ENCODE data around the gene ADIG. TPM values are rescaled to one million over a fixed set of nuclear protein-coding genes. Genes with fewer than 3 reads are reported as not detected.

ADIG gene
- total RNA-seq, 1 donor from 2014 or later = not detected

GRCh38 chr20:38584099-38584763 lies 3.2 kb downstream of the ADIG start:
- intact Hi-C loops (cut with micrococcal nuclease) = no loop called here
- Histone ChIP-seq H3K4me1 (peaks cover 24% of the 10 kb centered on the region), H3K27me3 (ENCODE audit: low read depth) (peaks cover 9% of the 10 kb centered on the region), H3K27ac (replicated peaks) (no peak overlapping the region), H3K36me3 (no peaks in the 10 kb centered on the region), H3K9me3 (replicated peaks) (no peaks in the 10 kb centered on the region), H3K4me3 (no peak overlapping the region)
- DNase-seq = no peak
- no peak for TF ChIP-seq CTCF (IDR thresholded peaks at IDR 0.05; ENCODE audit: borderline replicate concordance)

DNA sequence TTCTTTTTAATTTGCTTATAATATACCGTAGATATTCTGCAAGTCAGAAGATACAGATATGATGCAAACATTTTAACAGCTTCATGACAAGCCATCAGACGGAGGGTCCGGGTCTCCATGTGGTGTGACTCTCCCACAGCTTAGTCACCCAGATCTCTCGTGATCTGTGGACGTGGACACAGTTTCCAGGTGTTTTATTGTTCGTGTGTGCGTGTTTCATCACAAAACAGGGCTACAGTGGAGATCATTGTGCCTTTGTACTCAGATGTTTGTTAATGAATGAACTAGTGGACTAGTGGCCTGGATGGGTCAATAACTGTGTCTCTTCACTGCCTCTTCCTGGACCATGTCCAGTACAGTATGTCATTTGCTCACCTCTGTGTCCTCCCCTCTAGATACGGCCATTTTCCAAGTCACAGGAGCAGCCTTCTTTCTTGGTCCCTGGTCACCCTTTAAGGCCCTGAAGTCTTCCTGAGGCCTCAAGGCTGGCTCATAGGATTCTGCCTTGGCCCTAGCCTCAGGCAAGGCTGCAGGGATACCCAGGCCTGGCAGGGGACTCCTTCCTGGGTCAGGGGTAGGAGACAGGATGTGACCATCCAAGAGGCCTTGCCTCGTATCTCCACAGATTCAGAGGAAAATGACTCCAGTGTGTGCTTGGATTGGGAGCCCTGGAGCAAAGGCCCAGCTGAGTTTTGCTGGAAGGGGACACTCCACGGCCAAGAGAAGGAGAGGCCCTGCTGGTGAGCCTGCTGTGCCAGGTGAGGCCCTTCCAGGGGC lies 4.6 kb downstream of the ADIG start:
- H3K27ac ChIP-seq (replicated peaks) = no peak overlapping the region
- no peak for TF ChIP-seq CTCF (IDR thresholded peaks at IDR 0.05; ENCODE audit: borderline replicate concordance)
- H3K9me3 ChIP-seq (replicated peaks) = no peaks in the 10 kb centered on the region
- DNase-seq = no peak
- H3K27me3 ChIP-seq (ENCODE audit: low read depth) = peaks cover 16% of the 10 kb centered on the region
- H3K4me3 ChIP-seq = no peak overlapping the region
- no peaks in the 10 kb centered on the region for H3K36me3 ChIP-seq
- peaks cover 11% of the 10 kb centered on the region for H3K4me1 ChIP-seq
- intact Hi-C loops (cut with micrococcal nuclease) = no loop called here

DNA sequence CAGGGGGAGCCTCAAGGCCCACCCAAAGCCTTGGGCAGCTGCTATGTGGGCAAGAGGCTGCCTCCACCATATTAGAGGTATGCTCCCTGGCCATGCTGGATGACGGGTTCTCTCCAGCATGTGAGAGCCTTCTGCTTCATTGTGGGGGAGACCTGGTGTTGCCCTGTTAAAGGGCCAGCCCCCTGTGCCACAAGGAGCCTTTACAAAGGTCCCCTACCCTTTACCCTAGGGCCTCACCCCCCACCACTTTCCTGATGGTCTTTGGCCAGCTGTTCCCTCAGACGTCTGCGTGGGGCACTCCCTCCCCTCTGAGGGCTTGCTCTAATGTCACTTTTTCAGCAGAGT lies 5.2 kb downstream of the ADIG start:
- Histone ChIP-seq H3K36me3 (no peaks in the 10 kb centered on the region), H3K4me3 (no peak overlapping the region), H3K9me3 (replicated peaks) (no peaks in the 10 kb centered on the region), H3K27ac (replicated peaks) (no peak overlapping the region), H3K4me1 (peaks cover 5% of the 10 kb centered on the region), H3K27me3 (ENCODE audit: low read depth) (peaks cover 21% of the 10 kb centered on the region)
- DNase-seq = no peak
- intact Hi-C loops (cut with micrococcal nuclease) = no loop called here
- TF ChIP-seq CTCF (IDR thresholded peaks at IDR 0.05; ENCODE audit: borderline replicate concordance) = no peak

- H3K4me1 ChIP-seq = no peaks in the 10 kb centered on the region
- no peaks in the 10 kb centered on the region for H3K36me3 ChIP-seq
- no peak overlapping the region for H3K4me3 ChIP-seq
- peaks cover 30% of the 10 kb centered on the region for H3K27me3 ChIP-seq (ENCODE audit: low read depth)
- H3K9me3 ChIP-seq (replicated peaks) = no peaks in the 10 kb centered on the region
- intact Hi-C loops (cut with micrococcal nuclease) = no loop called here
- no peak overlapping the region for H3K27ac ChIP-seq (replicated peaks)
- DNase-seq = no peak
- no peak for TF ChIP-seq CTCF (IDR thresholded peaks at IDR 0.05; ENCODE audit: borderline replicate concordance)
Measured at GRCh38 chr20:38588303-38588702, 7.3 kb downstream of the ADIG start.

GRCh38 chr20:38589351-38589750 lies 8.4 kb downstream of the ADIG start:
- Histone ChIP-seq H3K9me3 (replicated peaks) (no peaks in the 10 kb centered on the region), H3K27me3 (ENCODE audit: low read depth) (peaks cover 30% of the 10 kb centered on the region), H3K4me1 (no peaks in the 10 kb centered on the region), H3K36me3 (no peaks in the 10 kb centered on the region), H3K27ac (replicated peaks) (no peak overlapping the region), H3K4me3 (no peak overlapping the region)
- intact Hi-C loops (cut with micrococcal nuclease) = no loop called here
- TF ChIP-seq CTCF (IDR thresholded peaks at IDR 0.05; ENCODE audit: borderline replicate concordance) = no peak
- DNase-seq = no peak

All from left ventricle myocardium inferior (tissue), 1 donor.